Measurements from ENCODE around the gene SOD1.

Gene SOD1

DNA sequence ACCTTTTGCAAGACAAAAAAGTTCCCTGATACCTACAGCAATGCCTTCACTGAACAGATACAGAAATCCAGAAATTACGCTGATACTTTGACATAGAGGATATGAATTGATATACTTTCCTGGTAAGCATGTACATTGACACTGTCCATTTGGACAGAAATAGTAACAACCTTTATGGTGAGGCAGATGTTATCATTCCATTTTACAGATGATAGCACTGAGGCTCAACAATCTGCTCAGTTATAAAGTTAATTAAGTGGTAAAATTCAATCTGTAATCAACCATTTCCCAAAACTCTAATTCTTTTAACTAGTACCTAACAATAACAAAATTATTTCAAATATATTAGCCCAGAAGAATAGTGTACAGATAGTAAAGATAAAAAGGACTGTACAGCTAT, 51.8 kb downstream of the SOD1 start:
- H3K27ac ChIP-seq: no peak overlapping the region
- no peak for DNase-seq
- peaks cover 0 to 94% (median 29%) of the 10 kb centered on the region in 4 donors for H3K4me1 ChIP-seq
- no peaks in the 10 kb centered on the region for H3K27me3 ChIP-seq
- intact Hi-C loops (cut with DNase I; ENCODE audit: low total_unique reads): no loop called here
- no peaks in the 10 kb centered on the region for H3K36me3 ChIP-seq
- TF ChIP-seq, protein P1, sequence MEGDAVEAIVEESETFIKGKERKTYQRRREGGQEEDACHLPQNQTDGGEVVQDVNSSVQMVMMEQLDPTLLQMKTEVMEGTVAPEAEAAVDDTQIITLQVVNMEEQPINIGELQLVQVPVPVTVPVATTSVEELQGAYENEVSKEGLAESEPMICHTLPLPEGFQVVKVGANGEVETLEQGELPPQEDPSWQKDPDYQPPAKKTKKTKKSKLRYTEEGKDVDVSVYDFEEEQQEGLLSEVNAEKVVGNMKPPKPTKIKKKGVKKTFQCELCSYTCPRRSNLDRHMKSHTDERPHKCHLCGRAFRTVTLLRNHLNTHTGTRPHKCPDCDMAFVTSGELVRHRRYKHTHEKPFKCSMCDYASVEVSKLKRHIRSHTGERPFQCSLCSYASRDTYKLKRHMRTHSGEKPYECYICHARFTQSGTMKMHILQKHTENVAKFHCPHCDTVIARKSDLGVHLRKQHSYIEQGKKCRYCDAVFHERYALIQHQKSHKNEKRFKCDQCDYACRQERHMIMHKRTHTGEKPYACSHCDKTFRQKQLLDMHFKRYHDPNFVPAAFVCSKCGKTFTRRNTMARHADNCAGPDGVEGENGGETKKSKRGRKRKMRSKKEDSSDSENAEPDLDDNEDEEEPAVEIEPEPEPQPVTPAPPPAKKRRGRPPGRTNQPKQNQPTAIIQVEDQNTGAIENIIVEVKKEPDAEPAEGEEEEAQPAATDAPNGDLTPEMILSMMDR (IDR thresholded peaks at IDR 0.05): no peak
- H3K9me3 ChIP-seq: no peaks in the 10 kb centered on the region
- H3K4me3 ChIP-seq: no peak overlapping the region

DNA sequence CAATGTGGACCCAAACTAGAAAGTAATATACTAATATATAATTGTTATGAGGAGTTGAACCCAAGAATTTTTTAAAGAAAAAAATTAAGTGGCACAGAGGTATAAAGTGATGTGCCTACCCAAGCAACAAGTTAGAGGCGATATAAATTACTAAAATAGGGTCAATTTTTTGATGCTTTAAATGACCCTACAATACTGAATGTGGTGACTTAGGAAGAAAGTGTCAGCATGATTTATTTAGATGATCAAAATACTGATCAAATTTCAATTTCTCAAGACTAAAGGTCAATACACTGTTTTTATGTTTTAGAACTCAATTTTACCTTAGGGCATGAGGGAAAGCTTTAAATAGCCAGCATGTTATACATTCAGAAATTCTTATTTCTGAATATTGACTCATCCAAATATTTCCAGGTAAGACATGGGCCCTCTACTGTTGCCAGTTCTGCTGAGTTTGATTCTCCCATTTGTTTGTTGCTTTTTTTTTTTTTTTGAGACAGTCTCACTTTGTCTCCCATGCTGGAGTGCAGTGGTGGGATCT, 52.3 kb downstream of the SOD1 start:
- Histone ChIP-seq H3K27ac (no peak overlapping the region), H3K27me3 (no peaks in the 10 kb centered on the region), H3K4me1 (peaks cover 0 to 94% (median 27%) of the 10 kb centered on the region in 4 donors), H3K36me3 (no peaks in the 10 kb centered on the region), H3K4me3 (no peak overlapping the region), H3K9me3 (no peaks in the 10 kb centered on the region)
- intact Hi-C loops (cut with DNase I; ENCODE audit: low total_unique reads): no loop called here
- TF ChIP-seq, protein P1 (IDR thresholded peaks at IDR 0.05): no peak
- DNase-seq: no peak

- Histone ChIP-seq H3K4me1 (peaks cover 0 to 86% (median 27%) of the 10 kb centered on the region in 4 donors), H3K36me3 (no peaks in the 10 kb centered on the region), H3K4me3 (no peak overlapping the region), H3K27me3 (no peaks in the 10 kb centered on the region), H3K27ac (no peak overlapping the region), H3K9me3 (no peaks in the 10 kb centered on the region)
- intact Hi-C loops (cut with DNase I; ENCODE audit: low total_unique reads): no loop called here
- no peak for DNase-seq
- TF ChIP-seq, protein P1 (IDR thresholded peaks at IDR 0.05): no peak
Observed at GRCh38 chr21:31713115-31713514, 53.6 kb downstream of the SOD1 start.

DNA sequence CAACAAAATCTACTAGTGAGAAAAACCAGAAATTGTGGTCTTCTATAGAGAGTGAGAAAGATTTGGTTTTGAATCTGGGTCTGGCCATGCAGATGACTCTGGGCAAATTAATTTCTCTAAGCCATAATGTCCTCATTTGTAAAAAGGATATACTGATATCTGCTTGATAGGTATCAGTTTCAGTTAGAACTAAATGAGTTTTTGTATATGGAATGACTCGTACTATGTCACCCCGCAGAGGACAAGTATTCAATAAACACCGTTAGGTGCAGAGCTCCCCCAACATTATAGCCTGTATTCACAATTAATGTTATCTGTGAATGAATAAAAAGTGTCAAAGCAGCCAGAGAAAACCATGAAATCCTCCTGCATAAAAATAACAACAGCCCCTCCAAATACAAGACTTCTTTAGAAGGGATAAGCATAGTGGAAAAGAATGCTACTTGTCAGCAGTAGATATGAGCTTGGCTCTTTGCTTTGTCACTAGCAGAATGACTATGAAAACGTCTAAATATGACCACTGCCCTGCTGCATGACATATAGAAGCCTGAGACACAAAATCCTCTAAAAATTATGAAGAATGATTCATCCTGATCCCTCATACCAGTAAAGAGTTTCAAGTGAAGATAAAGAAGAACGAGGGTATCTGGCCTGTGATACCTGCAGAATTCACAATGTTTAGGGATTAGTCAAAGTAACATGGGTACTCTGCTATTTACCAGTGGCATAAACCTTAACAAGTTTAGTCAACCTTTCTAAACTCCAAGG, 54.7 kb downstream of the SOD1 start:
- no peak for DNase-seq
- no peaks in the 10 kb centered on the region for H3K36me3 ChIP-seq
- peaks cover 0 to 79% (median 27%) of the 10 kb centered on the region in 4 donors for H3K4me1 ChIP-seq
- H3K4me3 ChIP-seq: no peak overlapping the region
- intact Hi-C loops (cut with DNase I; ENCODE audit: low total_unique reads): no loop called here
- TF ChIP-seq, protein P1 (IDR thresholded peaks at IDR 0.05): no peak
- H3K9me3 ChIP-seq: no peaks in the 10 kb centered on the region
- H3K27me3 ChIP-seq: no peaks in the 10 kb centered on the region
- H3K27ac ChIP-seq: no peak overlapping the region

GRCh38 chr21:31714741-31715365, 55.4 kb downstream of the SOD1 start:
- intact Hi-C loops (cut with DNase I; ENCODE audit: low total_unique reads): no loop called here
- H3K9me3 ChIP-seq: no peaks in the 10 kb centered on the region
- no peak overlapping the region for H3K4me3 ChIP-seq
- no peaks in the 10 kb centered on the region for H3K27me3 ChIP-seq
- no peak for DNase-seq
- TF ChIP-seq, protein P1 (IDR thresholded peaks at IDR 0.05): no peak
- peaks cover 0 to 72% (median 27%) of the 10 kb centered on the region in 4 donors for H3K4me1 ChIP-seq
- H3K36me3 ChIP-seq: no peaks in the 10 kb centered on the region
- no peak overlapping the region for H3K27ac ChIP-seq
